ENCODE results near the gene OR56A1. TPM values are rescaled to one million over a fixed set of nuclear protein-coding genes. Genes with fewer than 3 reads are reported as not detected.
"Not testable (repeated sequence)": the region's sequence is repeated elsewhere in the genome, so short reads cannot be mapped to it uniquely, and the experiment has no call there.

Gene OR56A1
- not detected in 2 replicates for total RNA-seq

DNA sequence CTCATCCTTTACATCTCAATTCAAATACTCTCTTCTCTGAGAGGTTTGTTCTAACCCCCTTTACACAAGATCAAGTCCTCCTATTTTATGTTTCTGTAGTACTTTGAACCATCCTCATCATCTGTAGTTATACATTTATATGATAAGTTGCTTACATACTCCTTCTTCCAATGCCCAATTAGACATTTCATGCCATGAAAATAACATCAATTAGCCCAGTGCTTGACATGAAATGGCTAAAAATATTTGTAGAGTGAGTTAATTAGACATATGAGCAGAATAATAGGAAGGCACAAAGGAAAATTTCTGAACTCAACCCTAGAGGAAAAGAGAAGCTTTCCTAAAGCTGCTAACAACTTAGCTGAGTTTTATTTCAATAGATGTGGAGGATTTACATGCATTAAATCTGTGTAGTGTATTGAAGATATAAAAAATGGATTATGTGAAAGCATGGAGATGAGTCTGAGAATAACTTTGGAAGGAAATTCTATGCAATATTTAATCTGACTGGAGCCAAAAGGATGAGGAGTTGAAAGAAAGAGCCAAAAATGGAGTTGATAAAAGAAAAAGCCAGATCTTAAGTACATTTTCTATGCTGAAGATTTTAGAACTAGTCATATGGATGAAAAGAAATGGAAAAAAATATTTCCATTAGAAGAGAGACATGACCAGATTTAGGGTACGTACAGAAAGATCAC is at the start of gene OR56A1:
Gene OR56A1, minus strand, starts transcription at position 51 of the 698 bp plus-strand sequence. CDS start 3,066 bp downstream, outside the sequence.
- Mint-ChIP-seq H3K27ac (no peak within 1 kb of the TSS), H3K9me3 (no peaks in the 10 kb centered on the region), H3K4me3 (no peak within 1 kb of the TSS), H3K4me1 (ENCODE audit: low read depth) (no peaks in the 10 kb centered on the region), H3K36me3 (ENCODE audit: low read depth) (no peaks in the 10 kb centered on the region), H3K27me3 (ENCODE audit: insufficient read depth) (peaks cover 5% of the 10 kb centered on the region)
- intact Hi-C loops (cut with micrococcal nuclease), result no loop called here
- no peak for DNase-seq (ENCODE audit: low spot score)

GRCh38 chr11:6079463-6079862 is 48.9 kb upstream of the OR56A1 start:
- Mint-ChIP-seq H3K36me3 (ENCODE audit: low read depth) (no peaks in the 10 kb centered on the region), H3K27me3 (ENCODE audit: insufficient read depth) (no peaks in the 10 kb centered on the region), H3K27ac (no peak overlapping the region), H3K4me3 (no peak overlapping the region), H3K4me1 (ENCODE audit: low read depth) (no peaks in the 10 kb centered on the region), H3K9me3 (peaks cover 4% of the 10 kb centered on the region)
- DNase-seq (ENCODE audit: low spot score), result no peak
- intact Hi-C loops (cut with micrococcal nuclease), result no loop called here

- no peak for DNase-seq (ENCODE audit: low spot score)
- no peak overlapping the region for H3K27ac Mint-ChIP-seq
- intact Hi-C loops (cut with micrococcal nuclease), result no loop called here
- H3K4me3 Mint-ChIP-seq, result no peak overlapping the region
- no peaks in the 10 kb centered on the region for H3K36me3 Mint-ChIP-seq (ENCODE audit: low read depth)
- H3K4me1 Mint-ChIP-seq (ENCODE audit: low read depth), result no peaks in the 10 kb centered on the region
- peaks cover 4% of the 10 kb centered on the region for H3K9me3 Mint-ChIP-seq
- peaks cover 3% of the 10 kb centered on the region for H3K27me3 Mint-ChIP-seq (ENCODE audit: insufficient read depth)
Measured at GRCh38 chr11:6077723-6078122, 47.2 kb upstream of the OR56A1 start.

DNA sequence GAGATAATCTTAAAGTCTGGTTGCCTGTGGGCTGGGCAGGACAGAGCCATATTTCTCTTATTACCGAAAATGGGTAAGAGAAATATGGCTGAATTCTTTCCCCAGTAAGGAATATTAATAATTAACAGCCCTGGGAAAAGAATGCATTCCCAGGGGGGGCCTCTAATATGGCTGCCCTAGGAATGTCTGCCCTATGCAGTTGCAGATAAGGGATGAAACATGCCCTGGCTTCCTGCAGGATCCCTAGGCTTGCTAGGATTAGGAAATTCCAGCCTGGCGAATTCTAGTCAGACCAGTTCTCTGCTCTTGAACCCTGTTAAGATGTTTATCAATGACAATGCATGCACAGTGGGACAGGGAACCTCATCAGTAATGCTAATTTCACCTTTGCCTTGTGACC is 45.9 kb upstream of the OR56A1 start:
- H3K27me3 Mint-ChIP-seq (ENCODE audit: insufficient read depth); intact Hi-C loops (cut with micrococcal nuclease); H3K4me1 Mint-ChIP-seq (ENCODE audit: low read depth); H3K36me3 Mint-ChIP-seq (ENCODE audit: low read depth); H3K27ac Mint-ChIP-seq; H3K9me3 Mint-ChIP-seq; DNase-seq (ENCODE audit: low spot score); H3K4me3 Mint-ChIP-seq: not testable (repeated sequence)

DNA sequence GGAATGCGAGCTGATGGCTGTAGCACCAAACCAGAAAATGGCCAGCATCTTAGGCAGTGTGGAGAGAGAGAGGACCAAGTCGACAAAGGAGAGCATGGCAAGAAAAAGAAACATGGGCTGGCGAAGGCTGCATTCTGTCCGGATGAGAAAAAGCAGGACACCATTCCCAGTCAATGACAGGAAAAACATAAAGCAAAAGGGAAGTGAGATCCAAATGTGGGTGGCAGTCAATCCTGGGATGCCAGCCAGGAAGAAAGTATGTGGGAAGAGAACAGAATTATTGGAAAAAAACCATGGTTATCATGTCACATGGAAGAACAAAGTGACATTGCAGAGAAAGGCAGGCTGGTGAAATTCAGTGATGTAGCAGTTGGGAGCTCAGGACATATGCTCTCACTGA is 36.9 kb upstream of the OR56A1 start:
- no peak overlapping the region for H3K4me3 Mint-ChIP-seq
- H3K4me1 Mint-ChIP-seq (ENCODE audit: low read depth), result no peaks in the 10 kb centered on the region
- H3K27ac Mint-ChIP-seq, result no peak overlapping the region
- no peaks in the 10 kb centered on the region for H3K9me3 Mint-ChIP-seq
- intact Hi-C loops (cut with micrococcal nuclease), result no loop called here
- no peak for DNase-seq (ENCODE audit: low spot score)
- no peaks in the 10 kb centered on the region for H3K36me3 Mint-ChIP-seq (ENCODE audit: low read depth)
- H3K27me3 Mint-ChIP-seq (ENCODE audit: insufficient read depth), result peaks cover 4% of the 10 kb centered on the region

GRCh38 chr11:6062691-6063358 is 32.3 kb upstream of the OR56A1 start:
- intact Hi-C loops (cut with micrococcal nuclease), result no loop called here
- H3K27ac Mint-ChIP-seq, result no peak overlapping the region
- H3K4me3 Mint-ChIP-seq, result no peak overlapping the region
- H3K27me3 Mint-ChIP-seq (ENCODE audit: insufficient read depth), result peaks cover 4% of the 10 kb centered on the region
- H3K4me1 Mint-ChIP-seq (ENCODE audit: low read depth), result no peaks in the 10 kb centered on the region
- H3K9me3 Mint-ChIP-seq, result no peaks in the 10 kb centered on the region
- no peaks in the 10 kb centered on the region for H3K36me3 Mint-ChIP-seq (ENCODE audit: low read depth)
- no peak for DNase-seq (ENCODE audit: low spot score)

- H3K36me3 Mint-ChIP-seq (ENCODE audit: low read depth), result no peaks in the 10 kb centered on the region
- no peak overlapping the region for H3K27ac Mint-ChIP-seq
- H3K4me3 Mint-ChIP-seq, result no peak overlapping the region
- no peaks in the 10 kb centered on the region for H3K4me1 Mint-ChIP-seq (ENCODE audit: low read depth)
- intact Hi-C loops (cut with micrococcal nuclease), result no loop called here
- DNase-seq (ENCODE audit: low spot score), result no peak
- peaks cover 4% of the 10 kb centered on the region for H3K27me3 Mint-ChIP-seq (ENCODE audit: insufficient read depth)
- H3K9me3 Mint-ChIP-seq, result no peaks in the 10 kb centered on the region
Measured at GRCh38 chr11:6061475-6061874, 30.9 kb upstream of the OR56A1 start.

- Mint-ChIP-seq H3K27me3 (ENCODE audit: insufficient read depth) (peaks cover 7% of the 10 kb centered on the region), H3K36me3 (ENCODE audit: low read depth) (no peaks in the 10 kb centered on the region), H3K27ac (no peak overlapping the region), H3K9me3 (no peaks in the 10 kb centered on the region), H3K4me3 (no peak overlapping the region), H3K4me1 (ENCODE audit: low read depth) (no peaks in the 10 kb centered on the region)
- intact Hi-C loops (cut with micrococcal nuclease), result no loop called here
- DNase-seq (ENCODE audit: low spot score), result no peak
Measured at GRCh38 chr11:6057452-6057851, 26.9 kb upstream of the OR56A1 start.

GRCh38 chr11:6055569-6055968 is 25.0 kb upstream of the OR56A1 start:
- H3K36me3 Mint-ChIP-seq (ENCODE audit: low read depth), result no peaks in the 10 kb centered on the region
- H3K27me3 Mint-ChIP-seq (ENCODE audit: insufficient read depth), result peaks cover 7% of the 10 kb centered on the region
- no peak for DNase-seq (ENCODE audit: low spot score)
- intact Hi-C loops (cut with micrococcal nuclease), result no loop called here
- H3K27ac Mint-ChIP-seq, result no peak overlapping the region
- H3K9me3 Mint-ChIP-seq, result no peaks in the 10 kb centered on the region
- no peaks in the 10 kb centered on the region for H3K4me1 Mint-ChIP-seq (ENCODE audit: low read depth)
- H3K4me3 Mint-ChIP-seq, result no peak overlapping the region

DNA sequence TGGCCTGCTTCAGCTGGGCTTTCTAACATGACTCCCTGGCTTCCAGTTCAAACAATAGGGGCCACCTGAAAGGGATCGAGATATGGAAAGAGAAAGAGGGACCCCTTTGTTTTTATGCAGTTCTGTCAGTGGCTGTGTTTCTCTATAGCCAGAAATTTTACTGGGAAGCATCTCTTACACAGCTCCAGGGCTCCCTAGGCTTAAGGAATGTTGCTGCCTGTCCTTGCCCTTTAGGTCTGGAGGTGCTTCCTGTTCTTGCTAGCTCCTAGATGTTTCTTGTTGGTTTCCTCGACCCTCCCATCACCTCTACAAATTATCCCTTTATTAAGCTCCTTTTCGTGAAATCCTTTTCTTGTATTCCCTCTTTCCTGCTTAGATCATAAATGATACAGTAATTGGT is 21.8 kb upstream of the OR56A1 start:
- Mint-ChIP-seq H3K4me3 (no peak overlapping the region), H3K27ac (no peak overlapping the region), H3K36me3 (ENCODE audit: low read depth) (no peaks in the 10 kb centered on the region), H3K9me3 (no peaks in the 10 kb centered on the region), H3K27me3 (ENCODE audit: insufficient read depth) (peaks cover 7% of the 10 kb centered on the region), H3K4me1 (ENCODE audit: low read depth) (no peaks in the 10 kb centered on the region)
- no peak for DNase-seq (ENCODE audit: low spot score)
- intact Hi-C loops (cut with micrococcal nuclease), result no loop called here

DNA sequence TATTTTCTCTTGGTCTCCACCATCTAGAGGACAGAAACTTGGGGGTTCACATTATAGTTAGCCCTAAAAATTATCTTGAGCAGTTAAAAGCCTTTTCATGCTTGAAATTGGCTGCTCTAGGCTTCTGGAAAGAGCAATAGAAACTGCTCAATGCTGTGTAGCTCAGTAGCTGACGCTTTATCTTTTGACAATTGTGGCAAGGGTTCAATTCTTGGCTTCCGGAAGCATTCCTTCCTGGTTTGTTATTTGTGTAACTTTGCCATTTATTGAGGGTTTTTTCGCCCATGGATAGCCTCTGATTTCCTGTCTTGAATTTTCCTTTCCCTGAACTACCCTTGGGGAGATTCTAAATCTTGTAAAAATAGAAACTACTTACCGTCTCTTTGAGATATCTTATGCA is 10.3 kb upstream of the OR56A1 start:
- Mint-ChIP-seq H3K9me3 (no peaks in the 10 kb centered on the region), H3K4me3 (no peak overlapping the region), H3K4me1 (ENCODE audit: low read depth) (no peaks in the 10 kb centered on the region)

DNA sequence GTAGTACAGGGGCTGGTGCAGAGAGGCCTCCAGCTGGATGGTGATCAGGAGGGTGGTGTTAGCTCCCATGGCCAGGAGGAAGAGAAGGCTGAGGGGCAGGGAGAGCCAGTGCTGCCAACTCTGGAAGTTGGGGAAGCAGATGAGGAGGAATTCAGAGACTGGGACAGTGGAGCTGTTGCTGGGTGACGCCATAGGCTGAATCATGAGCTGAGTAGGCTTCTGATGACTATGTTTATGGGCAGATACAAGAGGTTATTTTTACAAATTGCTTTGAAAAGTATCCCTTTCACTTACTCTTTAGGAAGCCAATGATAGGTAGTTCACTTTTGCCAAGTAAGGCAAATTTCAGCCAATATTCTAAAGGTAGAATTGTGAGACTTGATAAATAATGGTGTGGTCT is 3.1 kb downstream of the OR56A1 start:
- Mint-ChIP-seq H3K9me3 (no peaks in the 10 kb centered on the region), H3K36me3 (ENCODE audit: low read depth) (no peaks in the 10 kb centered on the region), H3K4me3 (no peak overlapping the region), H3K27me3 (ENCODE audit: insufficient read depth) (peaks cover 15% of the 10 kb centered on the region), H3K27ac (no peak overlapping the region), H3K4me1 (ENCODE audit: low read depth) (no peaks in the 10 kb centered on the region)
- intact Hi-C loops (cut with micrococcal nuclease), result no loop called here
- DNase-seq (ENCODE audit: low spot score), result no peak

More for the DNA sequence above, 10.3 kb upstream of the OR56A1 start:
- peaks cover 5% of the 10 kb centered on the region for H3K27me3 Mint-ChIP-seq (ENCODE audit: insufficient read depth)
- no peak overlapping the region for H3K27ac Mint-ChIP-seq
- intact Hi-C loops (cut with micrococcal nuclease), result no loop called here
- DNase-seq (ENCODE audit: low spot score), result no peak
- H3K36me3 Mint-ChIP-seq (ENCODE audit: low read depth), result no peaks in the 10 kb centered on the region

- Mint-ChIP-seq H3K27me3 (ENCODE audit: insufficient read depth) (peaks cover 21% of the 10 kb centered on the region), H3K27ac (no peak overlapping the region), H3K36me3 (ENCODE audit: low read depth) (no peaks in the 10 kb centered on the region), H3K9me3 (no peaks in the 10 kb centered on the region), H3K4me1 (ENCODE audit: low read depth) (no peaks in the 10 kb centered on the region), H3K4me3 (no peak overlapping the region)
- intact Hi-C loops (cut with micrococcal nuclease), result no loop called here
- no peak for DNase-seq (ENCODE audit: low spot score)
Measured at GRCh38 chr11:6025056-6025455, 5.5 kb downstream of the OR56A1 start.

All from activated T-helper 1 cell treated with anti-CD3 and anti-CD28 coated beads, Interleukin-12 subunit alpha, Interleukin-12 subunit beta, Interleukin-2, Interleukin-4 antibody, amounts not matched to agents 30 ng/mL and 10 ng/mL and 1 ng/mL, durations not matched to agents 14 hours and 24 hours and 36 hours (primary cell).